Small intestine (tissue), 7 donors: ENCODE measurements around the gene PPHLN1. TPM values are rescaled to one million over a fixed set of nuclear protein-coding genes. Genes with fewer than 3 reads are reported as not detected.

Source experiments
- DNase-seq, 2 donors: peaks; one replicate each; pipeline versions ENCODE4 v3.0.0 to v3.0.0-alpha.2; 2013
- FAIRE-seq: peaks from 2 replicates; lab custom pipeline; 2012; peaks lifted over from hg19 to GRCh38; lab: Jason Lieb, UNC
- H3K27ac ChIP-seq, 3 donors: one replicate each; pipeline ENCODE4 v1.5.1; 2013; ENCODE audit warnings: low read length in 2 of 3, mild to moderate bottlenecking in 2 of 3, control low read depth in 1 of 3, inconsistent platforms in 1 of 3, low read depth in 1 of 3, moderate library complexity in 1 of 3
- H3K27me3 ChIP-seq, 3 donors: one replicate each; pipeline ENCODE4 v1.6.1; 2013; ENCODE audit warnings: low read length in 3 of 3, inconsistent platforms in 1 of 3; ENCODE audit not compliant: control insufficient read depth in 3 of 3, insufficient read depth in 3 of 3
- H3K36me3 ChIP-seq, 3 donors: one replicate each; pipeline ENCODE4 v1.6.1; 2013; ENCODE audit warnings: low read length in 3 of 3, inconsistent platforms in 1 of 3, low read depth in 1 of 3, mild to moderate bottlenecking in 1 of 3, moderate library complexity in 1 of 3; ENCODE audit not compliant: control insufficient read depth in 3 of 3, insufficient read depth in 2 of 3
- H3K4me1 ChIP-seq, 3 donors: one replicate each; pipeline ENCODE4 v1.6.1; 2013; ENCODE audit warnings: low read length in 2 of 3, inconsistent platforms in 1 of 3, low read depth in 1 of 3, mild to moderate bottlenecking in 1 of 3, moderate library complexity in 1 of 3; ENCODE audit not compliant: control insufficient read depth in 3 of 3, insufficient read depth in 2 of 3
- H3K4me3 ChIP-seq, 3 donors: one replicate each; pipeline ENCODE4 v1.5.1; 2013; ENCODE audit warnings: low read length in 3 of 3, control low read depth in 1 of 3, inconsistent platforms in 1 of 3, low read depth in 1 of 3, mild to moderate bottlenecking in 1 of 3, moderate library complexity in 1 of 3
- H3K9me3 ChIP-seq, 2 donors: one replicate each; pipeline ENCODE4 v1.6.1; 2013; ENCODE audit warnings: low read depth in 1 of 2, low read length in 1 of 2; ENCODE audit not compliant: control insufficient read depth in 2 of 2, insufficient read depth in 1 of 2
- WGBS, 3 donors: extraction: QIAGEN DNeasy Blood & Tissue Kit; methylation state at CpG; one replicate each; pipeline ENCODE4 v1.1.7; 2013; 5-methylcytosine and 5-hydroxymethylcytosine counted together
- polyA plus RNA-seq, 4 donors: library from polyadenylated mRNA; stranded (reverse) in 3 of 4; unstranded in 1 of 4; fragments of 200-250 nt in 3 of 4; fragments of 120-200 nt in 1 of 4; gene quantifications; one replicate each; pipeline versions ENCODE4 v1.2.1 to v1.2.3, GENCODE V29; 2013
- donor health status: healthy with polysubstance abuse.
- donor health status: control.
- donor health status: control.
- donor health status: Bipolar disorder and iron deficiency.
- donor health status: healthy.

Gene PPHLN1
- polyA plus RNA-seq, 4 donors, result 25.7 to 55.4 (median 28.8) TPM

GRCh38 chr12:42473130-42473529, 147.2 kb downstream of the PPHLN1 start:
- no peak overlapping the region for H3K27ac ChIP-seq
- no peaks in the 10 kb centered on the region for H3K27me3 ChIP-seq
- WGBS, 3 donors, result 71 to 73% (median 73%) methylated on average over 1 of the region's 1 CpG
- no peak overlapping the region for H3K4me3 ChIP-seq
- DNase-seq, result no peak
- FAIRE-seq, result no peak
- H3K36me3 ChIP-seq, result peaks cover 0 to 2% (median 0%) of the 10 kb centered on the region in 3 donors
- peaks cover 0 to 3% (median 0%) of the 10 kb centered on the region in 3 donors for H3K4me1 ChIP-seq
- H3K9me3 ChIP-seq, result no peaks in the 10 kb centered on the region

- H3K9me3 ChIP-seq, result no peaks in the 10 kb centered on the region
- WGBS, 3 donors, result 59 to 63% (median 60%) methylated on average over 1 of the region's 1 CpG
- no peak for DNase-seq
These were observed 147.6 kb downstream of the PPHLN1 start for GRCh38 chr12:42473561-42473960.

GRCh38 chr12:42474391-42474790, 148.4 kb downstream of the PPHLN1 start:
- H3K27me3 ChIP-seq, result no peaks in the 10 kb centered on the region
- H3K27ac ChIP-seq, result no peak overlapping the region
- peaks cover 0 to 3% (median 0%) of the 10 kb centered on the region in 3 donors for H3K4me1 ChIP-seq
- WGBS, 3 donors, result 70 to 76% (median 72%) methylated on average over 2 of the region's 2 CpGs
- no peak for FAIRE-seq
- H3K9me3 ChIP-seq, result no peaks in the 10 kb centered on the region
- H3K4me3 ChIP-seq, result no peak overlapping the region
- DNase-seq, result no peak
- no peaks in the 10 kb centered on the region for H3K36me3 ChIP-seq

More at GRCh38 chr12:42473561-42473960, 147.6 kb downstream of the PPHLN1 start:
- Histone ChIP-seq H3K4me1 (peaks cover 0 to 3% (median 0%) of the 10 kb centered on the region in 3 donors), H3K4me3 (no peak overlapping the region), H3K36me3 (peaks cover 0 to 2% (median 0%) of the 10 kb centered on the region in 3 donors), H3K27me3 (no peaks in the 10 kb centered on the region), H3K27ac (no peak overlapping the region)
- FAIRE-seq, result no peak

- FAIRE-seq (no peak), DNase-seq (no peak)
- no peak overlapping the region for H3K4me3 ChIP-seq
- H3K4me1 ChIP-seq, result peaks cover 0 to 3% (median 0%) of the 10 kb centered on the region in 3 donors
- no peaks in the 10 kb centered on the region for H3K27me3 ChIP-seq
- H3K9me3 ChIP-seq, result no peaks in the 10 kb centered on the region
- no peaks in the 10 kb centered on the region for H3K36me3 ChIP-seq
- no peak overlapping the region for H3K27ac ChIP-seq
- WGBS, 3 donors, result 71 to 79% (median 72%) methylated on average over 3 of the region's 3 CpGs
These were observed 149.1 kb downstream of the PPHLN1 start for GRCh38 chr12:42475106-42475505.

GRCh38 chr12:42477941-42478340, 152.0 kb downstream of the PPHLN1 start:
- no peak overlapping the region for H3K27ac ChIP-seq
- no peak overlapping the region for H3K4me3 ChIP-seq
- no peaks in the 10 kb centered on the region for H3K4me1 ChIP-seq
- no peaks in the 10 kb centered on the region for H3K9me3 ChIP-seq
- H3K36me3 ChIP-seq, result no peaks in the 10 kb centered on the region
- 69 to 81% (median 70%) methylated on average over 1 of the region's 1 CpG for WGBS, 3 donors
- FAIRE-seq (no peak), DNase-seq (no peak)
- peaks cover 0 to 5% (median 2%) of the 10 kb centered on the region in 3 donors for H3K27me3 ChIP-seq

GRCh38 chr12:42481368-42481767, 155.4 kb downstream of the PPHLN1 start:
- Histone ChIP-seq H3K27ac (no peak overlapping the region), H3K36me3 (no peaks in the 10 kb centered on the region)
- WGBS, 3 donors, result 84 to 96% (median 95%) methylated on average over 1 of the region's 1 CpG

GRCh38 chr12:42482041-42482747, 156.2 kb downstream of the PPHLN1 start:
- Histone ChIP-seq H3K27me3 (peaks cover 0 to 5% (median 2%) of the 10 kb centered on the region in 3 donors), H3K36me3 (no peaks in the 10 kb centered on the region), H3K4me3 (peak overlapping the region in 2 of 3 donors; percentile 74 to 80), H3K9me3 (no peaks in the 10 kb centered on the region), H3K27ac (peak overlapping the region in 2 of 3 donors; percentile 12 to 62), H3K4me1 (no peaks in the 10 kb centered on the region)
- 47 to 54% (median 50%) methylated on average over 18 of the region's 18 CpGs for WGBS, 3 donors
- no peak for DNase-seq
- FAIRE-seq, result no peak

More at GRCh38 chr12:42481368-42481767, 155.4 kb downstream of the PPHLN1 start:
- no peak for FAIRE-seq
- H3K27me3 ChIP-seq, result peaks cover 0 to 5% (median 2%) of the 10 kb centered on the region in 3 donors
- DNase-seq, result no peak
- H3K9me3 ChIP-seq, result no peaks in the 10 kb centered on the region
- H3K4me3 ChIP-seq, result no peak overlapping the region
- no peaks in the 10 kb centered on the region for H3K4me1 ChIP-seq

- no peak for FAIRE-seq
- Histone ChIP-seq H3K36me3 (no peaks in the 10 kb centered on the region), H3K27me3 (peaks cover 0 to 5% (median 2%) of the 10 kb centered on the region in 3 donors), H3K9me3 (no peaks in the 10 kb centered on the region), H3K4me3 (peak overlapping the region; percentile 36 to 80 (median 74)), H3K4me1 (no peaks in the 10 kb centered on the region), H3K27ac (peak overlapping the region; percentile 29 to 74 (median 66))
- 0 to 2% (median 1%) methylated on average over 66 to 83 of the region's 83 CpGs for WGBS, 3 donors
- DNase-seq, result peak; percentile 30 to 87
These were observed 157.0 kb downstream of the PPHLN1 start for GRCh38 chr12:42482748-42483520.
